WTC11 (cell line): ENCODE data around the gene CD207. TPM values are rescaled to one million over a fixed set of nuclear protein-coding genes. Genes with fewer than 3 reads are reported as not detected.

ENCODE experiments used
- ATAC-seq: fragments of 200-7000 bp; cut with Tn5 transposase; 2 replicates; pipeline ENCODE4 v1.10.0; 2021; ENCODE audit warnings: mild to moderate bottlenecking, moderate library complexity
- CTCF ChIA-PET: fragments of 300-600 bp; sonication (Branson Sonifier 250); formaldehyde crosslinking; loops from one replicate; lab custom pipeline; 2021; ENCODE audit warnings: antibody characterized with exemption; lab: Charles Lee
- POLR2A ChIA-PET: fragments of 350-600 bp; sonication (Branson Sonifier 250); formaldehyde crosslinking; loops from one replicate; lab custom pipeline; 2021; ENCODE audit warnings: antibody characterized with exemption; lab: Charles Lee
- DNase-seq: peaks from one replicate; pipeline ENCODE4 v3.0.0; 2021; ENCODE audit warnings: low spot score
- H3K27ac Mint-ChIP-seq: 2 replicates; pipeline ENCODE4 v1.8.0; 2021; ENCODE audit warnings: mixed read lengths
- H3K27me3 Mint-ChIP-seq: 2 replicates; pipeline ENCODE4 v1.8.0; 2021; ENCODE audit warnings: low read depth, mild to moderate bottlenecking, moderate library complexity, mixed read lengths
- H3K36me3 Mint-ChIP-seq: 2 replicates; pipeline ENCODE4 v1.8.0; 2021; ENCODE audit warnings: mixed read lengths
- H3K4me1 Mint-ChIP-seq: 2 replicates; pipeline ENCODE4 v1.8.0; 2022; ENCODE audit warnings: mixed read lengths
- H3K4me3 Mint-ChIP-seq: 2 replicates; pipeline ENCODE4 v1.8.0; 2021; ENCODE audit warnings: mild to moderate bottlenecking, moderate library complexity, mixed read lengths
- H3K9me3 Mint-ChIP-seq: 2 replicates; pipeline ENCODE4 v1.8.0; 2021; ENCODE audit warnings: mixed read lengths
- CBFB ChIP-seq: sonication (generic); formaldehyde crosslinking; IDR thresholded peaks from 2 replicates; pipeline ENCODE4 v1.8.1; 2022; ENCODE audit warnings: mild to moderate bottlenecking, low read depth, missing genetic modification reagents
- CREM ChIP-seq: sonication (generic); formaldehyde crosslinking; IDR thresholded peaks from 2 replicates; pipeline ENCODE4 v1.8.1; 2022; ENCODE audit warnings: mild to moderate bottlenecking, missing genetic modification reagents, moderate library complexity
- E2F4 ChIP-seq: sonication (generic); formaldehyde crosslinking; IDR thresholded peaks from 2 replicates; pipeline ENCODE4 v1.8.1; 2022; ENCODE audit warnings: low read depth, mild to moderate bottlenecking, moderate library complexity, missing genetic modification reagents, borderline replicate concordance
- ESRRA ChIP-seq: sonication (generic); formaldehyde crosslinking; IDR thresholded peaks from 2 replicates; pipeline ENCODE4 v1.8.1; 2022; ENCODE audit warnings: mild to moderate bottlenecking, missing genetic modification reagents, borderline replicate concordance
- FOXP1 ChIP-seq: sonication (generic); formaldehyde crosslinking; IDR thresholded peaks from 2 replicates; pipeline ENCODE4 v1.8.0; 2022; ENCODE audit warnings: missing genetic modification reagents, mild to moderate bottlenecking, moderate library complexity, borderline replicate concordance
- GABPB1 ChIP-seq: sonication (generic); formaldehyde crosslinking; IDR thresholded peaks from 2 replicates; pipeline ENCODE4 v1.8.1; 2023; ENCODE audit warnings: mild to moderate bottlenecking, missing genetic modification reagents
- GTF2I ChIP-seq: fragments of 250-450 bp; sonication (Bioruptor Pico); conservative IDR thresholded peaks from 2 replicates; pipeline ENCODE4 v1.4.0; 2021; ENCODE audit warnings: mild to moderate bottlenecking
- MYBL2 ChIP-seq: sonication (generic); formaldehyde crosslinking; IDR thresholded peaks from 2 replicates; pipeline ENCODE4 v1.8.1; 2023; ENCODE audit warnings: mild to moderate bottlenecking, moderate library complexity, missing genetic modification reagents
- NR1H2 ChIP-seq: sonication (generic); formaldehyde crosslinking; IDR thresholded peaks from 2 replicates; pipeline ENCODE4 v1.9.0; 2021; ENCODE audit warnings: mild to moderate bottlenecking, moderate library complexity, missing genetic modification reagents
- RELA ChIP-seq: sonication (generic); formaldehyde crosslinking; IDR thresholded peaks from 2 replicates; pipeline ENCODE4 v1.8.1; 2022; ENCODE audit warnings: missing genetic modification reagents, mild to moderate bottlenecking, borderline replicate concordance
- TCF7 ChIP-seq: sonication (generic); formaldehyde crosslinking; IDR thresholded peaks from 2 replicates; pipeline ENCODE4 v1.8.0; 2022; ENCODE audit warnings: mild to moderate bottlenecking, low read depth, missing genetic modification reagents, moderate library complexity
- TEAD1 ChIP-seq: sonication (generic); formaldehyde crosslinking; IDR thresholded peaks from 2 replicates; pipeline ENCODE4 v1.8.0; 2022; ENCODE audit warnings: mild to moderate bottlenecking, missing genetic modification reagents
- ZNF138 ChIP-seq: sonication (generic); formaldehyde crosslinking; conservative IDR thresholded peaks from 2 replicates; pipeline ENCODE4 v1.8.1; 2022; ENCODE audit warnings: mild to moderate bottlenecking, moderate library complexity, missing genetic modification reagents
- ZNF281 ChIP-seq: sonication (generic); formaldehyde crosslinking; IDR thresholded peaks from 2 replicates; pipeline ENCODE4 v1.8.0; 2023; ENCODE audit warnings: mild to moderate bottlenecking, missing genetic modification reagents
- ZNF396 ChIP-seq: fragments of 250-450 bp; sonication (Bioruptor Pico); IDR thresholded peaks from 2 replicates; pipeline ENCODE4 v1.8.0; 2021; ENCODE audit warnings: mild to moderate bottlenecking, moderate library complexity, borderline replicate concordance
- total RNA-seq: library from RNA; stranded (reverse); gene quantifications from 3 replicates; pipeline ENCODE4 v1.2.3, GENCODE V29; 2021
- TF ChIP-seq, protein P1 (sequence below): sonication (generic); formaldehyde crosslinking; IDR thresholded peaks from 2 replicates; pipeline ENCODE4 v1.8.1; 2023; ENCODE audit warnings: mild to moderate bottlenecking, missing genetic modification reagents
- TF ChIP-seq, protein P2 (sequence below): fragments of 250-450 bp; sonication (Bioruptor Pico); IDR thresholded peaks from 2 replicates; pipeline ENCODE4 v1.8.0; 2021; ENCODE audit warnings: mild to moderate bottlenecking
- TF ChIP-seq, protein P3 (sequence below): sonication (generic); formaldehyde crosslinking; IDR thresholded peaks from 2 replicates; pipeline ENCODE4 v1.8.0; 2022; ENCODE audit warnings: mild to moderate bottlenecking, missing genetic modification reagents
- TF ChIP-seq, protein P4 (sequence below): sonication (generic); formaldehyde crosslinking; IDR thresholded peaks from 2 replicates; pipeline ENCODE4 v1.8.0; 2022; ENCODE audit warnings: mild to moderate bottlenecking, missing genetic modification reagents

Gene CD207
- total RNA-seq, 1 experiment from 2014 or later: not detected

GRCh38 chr2:70806620-70807019 is 29.0 kb downstream of the CD207 start (continued):
- TF ChIP-seq, protein P1, sequence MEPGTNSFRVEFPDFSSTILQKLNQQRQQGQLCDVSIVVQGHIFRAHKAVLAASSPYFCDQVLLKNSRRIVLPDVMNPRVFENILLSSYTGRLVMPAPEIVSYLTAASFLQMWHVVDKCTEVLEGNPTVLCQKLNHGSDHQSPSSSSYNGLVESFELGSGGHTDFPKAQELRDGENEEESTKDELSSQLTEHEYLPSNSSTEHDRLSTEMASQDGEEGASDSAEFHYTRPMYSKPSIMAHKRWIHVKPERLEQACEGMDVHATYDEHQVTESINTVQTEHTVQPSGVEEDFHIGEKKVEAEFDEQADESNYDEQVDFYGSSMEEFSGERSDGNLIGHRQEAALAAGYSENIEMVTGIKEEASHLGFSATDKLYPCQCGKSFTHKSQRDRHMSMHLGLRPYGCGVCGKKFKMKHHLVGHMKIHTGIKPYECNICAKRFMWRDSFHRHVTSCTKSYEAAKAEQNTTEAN: no peak
- no peak for TF ChIP-seq RELA (CRISPR knock-in tag)
- no peak for TF ChIP-seq NR1H2 (CRISPR knock-in tag)

- ChIA-PET CTCF (no interaction called here), POLR2A (no interaction called here)
- Mint-ChIP-seq H3K27me3 (peaks cover 36% of the 10 kb centered on the region), H3K36me3 (no peaks in the 10 kb centered on the region), H3K27ac (no peak overlapping the region), H3K9me3 (no peaks in the 10 kb centered on the region), H3K4me3 (no peak overlapping the region), H3K4me1 (no peaks in the 10 kb centered on the region)
- DNase-seq: no peak
- no peak for TF ChIP-seq CBFB (CRISPR knock-in tag)
- TF ChIP-seq, protein P2, sequence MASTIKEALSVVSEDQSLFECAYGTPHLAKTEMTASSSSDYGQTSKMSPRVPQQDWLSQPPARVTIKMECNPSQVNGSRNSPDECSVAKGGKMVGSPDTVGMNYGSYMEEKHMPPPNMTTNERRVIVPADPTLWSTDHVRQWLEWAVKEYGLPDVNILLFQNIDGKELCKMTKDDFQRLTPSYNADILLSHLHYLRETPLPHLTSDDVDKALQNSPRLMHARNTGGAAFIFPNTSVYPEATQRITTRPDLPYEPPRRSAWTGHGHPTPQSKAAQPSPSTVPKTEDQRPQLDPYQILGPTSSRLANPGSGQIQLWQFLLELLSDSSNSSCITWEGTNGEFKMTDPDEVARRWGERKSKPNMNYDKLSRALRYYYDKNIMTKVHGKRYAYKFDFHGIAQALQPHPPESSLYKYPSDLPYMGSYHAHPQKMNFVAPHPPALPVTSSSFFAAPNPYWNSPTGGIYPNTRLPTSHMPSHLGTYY (CRISPR knock-in tag): no peak
- TF ChIP-seq GTF2I (CRISPR knock-in tag): no peak
- no peak for TF ChIP-seq FOXP1 (CRISPR knock-in tag)
- no peak for TF ChIP-seq TCF7
- TF ChIP-seq ZNF281 (CRISPR knock-in tag): no peak
- TF ChIP-seq MYBL2 (CRISPR knock-in tag): no peak
- no peak for TF ChIP-seq TEAD1 (CRISPR knock-in tag)
- ATAC-seq: no peak
Observed at GRCh38 chr2:70806013-70806412, 29.6 kb downstream of the CD207 start.

DNA sequence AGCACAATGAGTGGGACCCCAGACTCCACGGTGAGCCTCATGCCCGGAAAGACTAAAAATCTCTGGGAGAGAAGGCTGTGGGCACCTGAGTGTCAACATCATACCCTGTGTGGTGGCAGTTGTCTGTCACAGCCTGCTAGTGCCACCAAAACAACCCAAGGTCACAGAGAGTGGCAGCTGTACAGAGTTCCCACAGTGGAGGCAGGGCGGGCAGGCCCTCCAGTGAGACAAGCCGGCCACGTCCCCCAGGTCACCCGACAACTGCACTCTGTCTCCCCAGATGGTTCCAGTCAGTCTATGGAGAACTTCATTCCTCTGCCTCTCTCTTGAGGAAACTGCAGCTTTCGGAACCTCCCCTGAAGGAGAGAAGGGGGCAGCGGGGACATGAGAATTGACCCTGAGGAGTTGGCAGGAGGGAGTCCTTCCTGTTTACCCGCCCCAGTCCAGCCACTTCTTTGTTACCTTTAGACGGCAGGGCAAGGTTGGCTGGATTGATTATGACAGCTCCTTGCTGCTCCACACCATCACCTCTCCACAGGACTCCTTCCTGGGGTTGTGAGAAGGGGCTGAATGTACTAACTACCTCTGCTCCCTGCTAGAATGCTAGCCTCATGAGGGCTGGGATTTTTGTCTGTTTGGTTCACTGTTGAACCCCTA is 33.9 kb downstream of the CD207 start:
- DNase-seq: no peak
- ATAC-seq: peak; percentile 70
- no peak for TF ChIP-seq ESRRA (CRISPR knock-in tag)
- TF ChIP-seq E2F4: no peak
- H3K4me3 Mint-ChIP-seq: no peak overlapping the region
- no peak overlapping the region for H3K27ac Mint-ChIP-seq
- CTCF ChIA-PET: interaction anchor here (0.8 kb wide), 1 partner anchor 12 kb away, joined by 4 read pairs; no protein-coding TSS in a partner anchor
- peaks cover 72% of the 10 kb centered on the region for H3K27me3 Mint-ChIP-seq
- POLR2A ChIA-PET: no interaction called here
- peaks cover 12% of the 10 kb centered on the region for H3K36me3 Mint-ChIP-seq
- H3K4me1 Mint-ChIP-seq: no peaks in the 10 kb centered on the region
- H3K9me3 Mint-ChIP-seq: peaks cover 25% of the 10 kb centered on the region

GRCh38 chr2:70799706-70800105 is 35.9 kb downstream of the CD207 start:
- POLR2A ChIA-PET: no interaction called here
- Mint-ChIP-seq H3K4me1 (peaks cover 3% of the 10 kb centered on the region; the same call in 1 of the 2 replicates), H3K27me3 (peaks cover 86% of the 10 kb centered on the region), H3K27ac (no peak overlapping the region), H3K4me3 (no peak overlapping the region), H3K36me3 (peaks cover 12% of the 10 kb centered on the region), H3K9me3 (peaks cover 25% of the 10 kb centered on the region)
- DNase-seq (no peak), ATAC-seq (no peak)
- CTCF ChIA-PET: no interaction called here
- TF ChIP-seq GTF2I (CRISPR knock-in tag) (no peak), GABPB1 (CRISPR knock-in tag) (no peak), ZNF396 (CRISPR knock-in tag) (no peak), ZNF138 (CRISPR knock-in tag) (no peak), CREM (CRISPR knock-in tag) (no peak)
- TF ChIP-seq, protein P3, sequence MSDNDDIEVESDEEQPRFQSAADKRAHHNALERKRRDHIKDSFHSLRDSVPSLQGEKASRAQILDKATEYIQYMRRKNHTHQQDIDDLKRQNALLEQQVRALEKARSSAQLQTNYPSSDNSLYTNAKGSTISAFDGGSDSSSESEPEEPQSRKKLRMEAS (CRISPR knock-in tag): no peak
- TF ChIP-seq, protein P4, sequence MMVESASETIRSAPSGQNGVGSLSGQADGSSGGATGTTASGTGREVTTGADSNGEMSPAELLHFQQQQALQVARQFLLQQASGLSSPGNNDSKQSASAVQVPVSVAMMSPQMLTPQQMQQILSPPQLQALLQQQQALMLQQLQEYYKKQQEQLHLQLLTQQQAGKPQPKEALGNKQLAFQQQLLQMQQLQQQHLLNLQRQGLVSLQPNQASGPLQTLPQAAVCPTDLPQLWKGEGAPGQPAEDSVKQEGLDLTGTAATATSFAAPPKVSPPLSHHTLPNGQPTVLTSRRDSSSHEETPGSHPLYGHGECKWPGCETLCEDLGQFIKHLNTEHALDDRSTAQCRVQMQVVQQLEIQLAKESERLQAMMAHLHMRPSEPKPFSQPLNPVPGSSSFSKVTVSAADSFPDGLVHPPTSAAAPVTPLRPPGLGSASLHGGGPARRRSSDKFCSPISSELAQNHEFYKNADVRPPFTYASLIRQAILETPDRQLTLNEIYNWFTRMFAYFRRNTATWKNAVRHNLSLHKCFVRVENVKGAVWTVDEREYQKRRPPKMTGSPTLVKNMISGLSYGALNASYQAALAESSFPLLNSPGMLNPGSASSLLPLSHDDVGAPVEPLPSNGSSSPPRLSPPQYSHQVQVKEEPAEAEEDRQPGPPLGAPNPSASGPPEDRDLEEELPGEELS (CRISPR knock-in tag): no peak
- TF ChIP-seq, protein P1: no peak
